Esophagus squamous epithelium (tissue), 5 donors: ENCODE measurements around the gene MMP25. TPM values are rescaled to one million over a fixed set of nuclear protein-coding genes. Genes with fewer than 3 reads are reported as not detected.

Experiments used
- DNase-seq: peaks from one replicate; lab custom pipeline; 2025; lab: John Stamatoyannopoulos, UW
- H3K27ac ChIP-seq, 4 donors: fragments of 200-600 bp; sonication (generic); one replicate each; pipeline ENCODE4 v1.5.1; 2016 to 2019; ENCODE audit warnings: mild to moderate bottlenecking in 1 of 4
- H3K27me3 ChIP-seq, 4 donors: fragments of 200-600 bp; sonication (generic); 1 replicate in 3 of 4; 2 replicates in 1 of 4; pipeline versions ENCODE4 v1.5.1 to v1.6.0; 2017 to 2021; ENCODE audit warnings: antibody characterized with exemption in 1 of 4
- H3K36me3 ChIP-seq, 3 donors: fragments of 200-600 bp; sonication (generic); one replicate each; pipeline ENCODE4 v1.5.1; 2016 to 2019
- H3K4me1 ChIP-seq, 3 donors: fragments of 200-600 bp; sonication (generic); one replicate each; pipeline ENCODE4 v1.5.1; 2017 to 2019
- H3K4me3 ChIP-seq, 4 donors: fragments of 200-600 bp; sonication (generic); 1 replicate in 3 of 4; 2 replicates in 1 of 4; pipeline ENCODE4 v1.5.1; 2016 to 2019; ENCODE audit warnings: mild to moderate bottlenecking in 2 of 4, moderate library complexity in 1 of 4
- H3K9me3 ChIP-seq, 3 donors: fragments of 200-600 bp; sonication (generic); one replicate each; pipeline ENCODE4 v1.5.1; 2016 to 2019
- CTCF ChIP-seq, 6 experiments: fragments of 450-650 bp in 4 of 6; fragments of 200-600 bp in 2 of 6; sonication (generic) in 2 of 6; IDR thresholded peaks; one replicate each; pipeline ENCODE4 v1.5.1; 2016 to 2019; ENCODE audit warnings: antibody characterized with exemption in 6 of 6, mild to moderate bottlenecking in 4 of 6, moderate library complexity in 4 of 6
- POLR2A ChIP-seq, 4 donors: fragments of 450-650 bp; IDR thresholded peaks; one replicate each; pipeline ENCODE4 v1.6.1; 2017; ENCODE audit warnings: antibody characterized with exemption in 4 of 4, mild to moderate bottlenecking in 4 of 4, moderate library complexity in 3 of 4
- WGBS, 2 donors: methylation state at CpG; one replicate each; pipeline ENCODE4 v1.1.5; 2018; 5-methylcytosine and 5-hydroxymethylcytosine counted together
- intact Hi-C: fragments of 100-400 bp; cut with DNase I; formaldehyde crosslinking; loops from one replicate; pipeline ENCODE4 v1.15.0; 2022
- total RNA-seq, 4 donors: library from RNA; depleted of rRNA; stranded (reverse); fragments of >200 nt; gene quantifications; one replicate each; pipeline ENCODE4 v1.1.0, GENCODE V29; 2016
- donor health status: DM: yes; HTN: yes; CAD: no.

The MMP25 gene
- total RNA-seq, 4 donors from 2014 or later: 0.19 to 1.4 (median 0.61) TPM

- DNase-seq: no peak
- no peaks in the 10 kb centered on the region for H3K36me3 ChIP-seq
- no peak overlapping the region for H3K4me3 ChIP-seq
- peaks cover 0 to 48% (median 13%) of the 10 kb centered on the region in 3 donors for H3K4me1 ChIP-seq
- H3K27me3 ChIP-seq: peaks cover 8 to 85% (median 15%) of the 10 kb centered on the region in 4 donors
- WGBS, 2 donors: 32 to 46% methylated on average over 8 to 10 of the region's 17 CpGs
- TF ChIP-seq POLR2A (IDR thresholded peaks at IDR 0.05) (no peak), CTCF (IDR thresholded peaks at IDR 0.05) (no peak)
- H3K27ac ChIP-seq: no peak overlapping the region
- intact Hi-C loops: no loop called here
- no peaks in the 10 kb centered on the region for H3K9me3 ChIP-seq
Measured at GRCh38 chr16:3007957-3008689, 38.2 kb upstream of the MMP25 start.

- TF ChIP-seq CTCF (IDR thresholded peaks at IDR 0.05) (no peak), POLR2A (IDR thresholded peaks at IDR 0.05) (no peak)
- H3K4me1 ChIP-seq: peaks cover 0 to 47% (median 13%) of the 10 kb centered on the region in 3 donors
- H3K27me3 ChIP-seq: peaks cover 8 to 90% (median 18%) of the 10 kb centered on the region in 4 donors
- H3K9me3 ChIP-seq: no peaks in the 10 kb centered on the region
- no peak overlapping the region for H3K27ac ChIP-seq
- WGBS, 2 donors: 80 to 93% methylated on average over 1 to 4 of the region's 4 CpGs
- H3K36me3 ChIP-seq: no peaks in the 10 kb centered on the region
- H3K4me3 ChIP-seq: no peak overlapping the region
- no peak for DNase-seq
- intact Hi-C loops: no loop called here
Measured at GRCh38 chr16:3008690-3009037, 37.7 kb upstream of the MMP25 start.

GRCh38 chr16:3009568-3010390 is 36.6 kb upstream of the MMP25 start:
- intact Hi-C loops: no loop called here
- H3K9me3 ChIP-seq: no peaks in the 10 kb centered on the region
- 48 to 50% methylated on average over 8 to 14 of the region's 21 CpGs for WGBS, 2 donors
- no peak overlapping the region for H3K27ac ChIP-seq
- TF ChIP-seq POLR2A (IDR thresholded peaks at IDR 0.05) (no peak), CTCF (IDR thresholded peaks at IDR 0.05) (no peak)
- H3K4me1 ChIP-seq: peaks cover 0 to 42% (median 12%) of the 10 kb centered on the region in 3 donors
- no peaks in the 10 kb centered on the region for H3K36me3 ChIP-seq
- no peak overlapping the region for H3K4me3 ChIP-seq
- H3K27me3 ChIP-seq: peaks cover 8 to 100% (median 19%) of the 10 kb centered on the region in 4 donors
- DNase-seq: no peak

- Histone ChIP-seq H3K27me3 (peaks cover 6 to 100% (median 19%) of the 10 kb centered on the region in 4 donors), H3K9me3 (no peaks in the 10 kb centered on the region), H3K36me3 (no peaks in the 10 kb centered on the region), H3K27ac (no peak overlapping the region), H3K4me1 (peaks cover 0 to 37% (median 9%) of the 10 kb centered on the region in 3 donors), H3K4me3 (no peak overlapping the region)
- intact Hi-C loops: no loop called here
- WGBS, 2 donors: 88 to 92% methylated on average over 4 to 8 of the region's 8 CpGs
- DNase-seq: no peak
- TF ChIP-seq POLR2A (IDR thresholded peaks at IDR 0.05) (no peak), CTCF (IDR thresholded peaks at IDR 0.05) (no peak)
Measured at GRCh38 chr16:3010510-3010909, 35.9 kb upstream of the MMP25 start.

- 3 to 8% methylated on average over 7 to 12 of the region's 19 CpGs for WGBS, 2 donors
- H3K27ac ChIP-seq: no peak overlapping the region
- intact Hi-C loops: no loop called here
- peaks cover 0 to 37% (median 9%) of the 10 kb centered on the region in 3 donors for H3K4me1 ChIP-seq
- no peaks in the 10 kb centered on the region for H3K9me3 ChIP-seq
- H3K4me3 ChIP-seq: no peak overlapping the region
- H3K36me3 ChIP-seq: no peaks in the 10 kb centered on the region
- peaks cover 0 to 95% (median 19%) of the 10 kb centered on the region in 4 donors for H3K27me3 ChIP-seq
- TF ChIP-seq POLR2A (IDR thresholded peaks at IDR 0.05): no peak
- TF ChIP-seq CTCF (IDR thresholded peaks at IDR 0.05): no peak
- no peak for DNase-seq
Measured at GRCh38 chr16:3012246-3012645, 34.1 kb upstream of the MMP25 start.
